ENCODE measurements around the gene PDCD11.
"Not testable (repeated sequence)": the region's sequence is repeated elsewhere in the genome, so short reads cannot be mapped to it uniquely, and the experiment has no call there.

Gene PDCD11

GRCh38 chr10:103416436-103417147 lies 20.2 kb downstream of the PDCD11 start:
- DNase-seq (ENCODE audit: low read depth, low spot score), result peak; percentile 50
- no peak overlapping the region for H3K4me3 ChIP-seq (ENCODE audit: low read depth, low read length)
- peak; percentile 46 for TF ChIP-seq CTCF (IDR thresholded peaks at IDR 0.05; ENCODE audit: low read depth, low read length)
- in situ Hi-C loops (cut with HindIII; ENCODE audit: low sequenced_read_pairs), result no loop called here

GRCh38 chr10:103417148-103417469 lies 20.7 kb downstream of the PDCD11 start:
- in situ Hi-C loops (cut with HindIII; ENCODE audit: low sequenced_read_pairs); H3K4me3 ChIP-seq (ENCODE audit: low read depth, low read length); DNase-seq (ENCODE audit: low read depth, low spot score): not testable (repeated sequence)

- DNase-seq (ENCODE audit: low read depth, low spot score), result no peak
- in situ Hi-C loops (cut with HindIII; ENCODE audit: low sequenced_read_pairs), result no loop called here
- TF ChIP-seq CTCF (IDR thresholded peaks at IDR 0.05; ENCODE audit: low read depth, low read length), result no peak
- no peak overlapping the region for H3K4me3 ChIP-seq (ENCODE audit: low read depth, low read length)
These were observed 21.2 kb downstream of the PDCD11 start for GRCh38 chr10:103417601-103418000.

- H3K4me3 ChIP-seq (ENCODE audit: low read depth, low read length), result no peak overlapping the region
- no peak for DNase-seq (ENCODE audit: low read depth, low spot score)
- in situ Hi-C loops (cut with HindIII; ENCODE audit: low sequenced_read_pairs), result no loop called here
- TF ChIP-seq CTCF (IDR thresholded peaks at IDR 0.05; ENCODE audit: low read depth, low read length), result no peak
These were observed 22.7 kb downstream of the PDCD11 start for GRCh38 chr10:103419101-103419500.

- in situ Hi-C loops (cut with HindIII; ENCODE audit: low sequenced_read_pairs), result no loop called here
- H3K4me3 ChIP-seq (ENCODE audit: low read depth, low read length), result no peak overlapping the region
- no peak for TF ChIP-seq CTCF (IDR thresholded peaks at IDR 0.05; ENCODE audit: low read depth, low read length)
- DNase-seq (ENCODE audit: low read depth, low spot score), result no peak
These were observed 27.3 kb downstream of the PDCD11 start for GRCh38 chr10:103423748-103424147.

- in situ Hi-C loops (cut with HindIII; ENCODE audit: low sequenced_read_pairs), result no loop called here
- DNase-seq (ENCODE audit: low read depth, low spot score), result no peak
- TF ChIP-seq CTCF (IDR thresholded peaks at IDR 0.05; ENCODE audit: low read depth, low read length), result no peak
- H3K4me3 ChIP-seq (ENCODE audit: low read depth, low read length), result no peak overlapping the region
These were observed 31.4 kb downstream of the PDCD11 start for GRCh38 chr10:103427866-103428265.

- DNase-seq (ENCODE audit: low read depth, low spot score), result no peak
- H3K4me3 ChIP-seq (ENCODE audit: low read depth, low read length), result no peak overlapping the region
- in situ Hi-C loops (cut with HindIII; ENCODE audit: low sequenced_read_pairs), result no loop called here
- TF ChIP-seq CTCF (IDR thresholded peaks at IDR 0.05; ENCODE audit: low read depth, low read length), result no peak
These were observed 32.7 kb downstream of the PDCD11 start for GRCh38 chr10:103428989-103429643.

All from astrocyte of the spinal cord (primary cell).